Neural progenitor cell (in vitro differentiated cells): ENCODE results near the gene WNT2.

ENCODE experiments used
- EZH2 ChIP-seq: fragments of 200-600 bp; sonication (generic); IDR thresholded peaks from 2 replicates; pipeline ENCODE4 v1.6.1; 2017; ENCODE audit warnings: antibody characterized with exemption, mild to moderate bottlenecking, moderate library complexity
- TF ChIP-seq, protein P1 (sequence below): fragments of 200-600 bp; sonication (generic); IDR thresholded peaks from 2 replicates; pipeline ENCODE4 v1.5.1; 2017; ENCODE audit warnings: antibody characterized with exemption, mild to moderate bottlenecking

DNA sequence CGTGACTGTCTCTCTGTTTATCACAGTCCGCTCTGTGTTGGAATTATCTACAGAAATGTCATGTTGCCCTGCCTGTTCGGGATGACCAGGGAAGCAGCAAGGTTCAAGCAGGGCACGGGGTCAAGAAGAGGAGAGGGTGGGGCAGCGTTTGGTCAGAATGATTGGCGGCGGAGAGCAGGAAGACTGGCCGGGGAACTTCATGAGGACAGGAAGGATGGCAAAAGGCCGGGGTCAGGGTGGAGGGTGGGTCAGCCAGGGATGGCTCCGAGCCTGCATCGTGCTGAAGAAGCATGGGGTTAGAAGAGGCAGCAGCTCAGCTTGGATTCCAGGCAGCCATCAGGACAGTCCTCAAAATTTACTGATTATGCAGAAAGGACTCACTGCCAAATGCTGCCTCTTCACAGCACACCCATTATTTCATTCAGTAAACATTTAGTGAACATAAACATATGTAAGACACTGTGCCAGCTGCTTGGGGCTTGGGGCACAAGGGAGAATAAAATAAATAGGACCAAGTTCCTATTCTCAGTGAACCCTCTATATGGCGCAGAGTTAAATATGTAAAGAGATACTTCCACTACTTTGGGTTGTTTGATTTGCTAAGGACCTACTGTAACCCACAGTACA is 42.8 kb downstream of the WNT2 start:
- TF ChIP-seq, protein P1, sequence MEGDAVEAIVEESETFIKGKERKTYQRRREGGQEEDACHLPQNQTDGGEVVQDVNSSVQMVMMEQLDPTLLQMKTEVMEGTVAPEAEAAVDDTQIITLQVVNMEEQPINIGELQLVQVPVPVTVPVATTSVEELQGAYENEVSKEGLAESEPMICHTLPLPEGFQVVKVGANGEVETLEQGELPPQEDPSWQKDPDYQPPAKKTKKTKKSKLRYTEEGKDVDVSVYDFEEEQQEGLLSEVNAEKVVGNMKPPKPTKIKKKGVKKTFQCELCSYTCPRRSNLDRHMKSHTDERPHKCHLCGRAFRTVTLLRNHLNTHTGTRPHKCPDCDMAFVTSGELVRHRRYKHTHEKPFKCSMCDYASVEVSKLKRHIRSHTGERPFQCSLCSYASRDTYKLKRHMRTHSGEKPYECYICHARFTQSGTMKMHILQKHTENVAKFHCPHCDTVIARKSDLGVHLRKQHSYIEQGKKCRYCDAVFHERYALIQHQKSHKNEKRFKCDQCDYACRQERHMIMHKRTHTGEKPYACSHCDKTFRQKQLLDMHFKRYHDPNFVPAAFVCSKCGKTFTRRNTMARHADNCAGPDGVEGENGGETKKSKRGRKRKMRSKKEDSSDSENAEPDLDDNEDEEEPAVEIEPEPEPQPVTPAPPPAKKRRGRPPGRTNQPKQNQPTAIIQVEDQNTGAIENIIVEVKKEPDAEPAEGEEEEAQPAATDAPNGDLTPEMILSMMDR = no peak
- TF ChIP-seq EZH2 = no peak
